ENCODE measurements around the gene KMT2B.
"Not testable (repeated sequence)": the region's sequence is repeated elsewhere in the genome, so short reads cannot be mapped to it uniquely, and the experiment has no call there.

The KMT2B gene

DNA sequence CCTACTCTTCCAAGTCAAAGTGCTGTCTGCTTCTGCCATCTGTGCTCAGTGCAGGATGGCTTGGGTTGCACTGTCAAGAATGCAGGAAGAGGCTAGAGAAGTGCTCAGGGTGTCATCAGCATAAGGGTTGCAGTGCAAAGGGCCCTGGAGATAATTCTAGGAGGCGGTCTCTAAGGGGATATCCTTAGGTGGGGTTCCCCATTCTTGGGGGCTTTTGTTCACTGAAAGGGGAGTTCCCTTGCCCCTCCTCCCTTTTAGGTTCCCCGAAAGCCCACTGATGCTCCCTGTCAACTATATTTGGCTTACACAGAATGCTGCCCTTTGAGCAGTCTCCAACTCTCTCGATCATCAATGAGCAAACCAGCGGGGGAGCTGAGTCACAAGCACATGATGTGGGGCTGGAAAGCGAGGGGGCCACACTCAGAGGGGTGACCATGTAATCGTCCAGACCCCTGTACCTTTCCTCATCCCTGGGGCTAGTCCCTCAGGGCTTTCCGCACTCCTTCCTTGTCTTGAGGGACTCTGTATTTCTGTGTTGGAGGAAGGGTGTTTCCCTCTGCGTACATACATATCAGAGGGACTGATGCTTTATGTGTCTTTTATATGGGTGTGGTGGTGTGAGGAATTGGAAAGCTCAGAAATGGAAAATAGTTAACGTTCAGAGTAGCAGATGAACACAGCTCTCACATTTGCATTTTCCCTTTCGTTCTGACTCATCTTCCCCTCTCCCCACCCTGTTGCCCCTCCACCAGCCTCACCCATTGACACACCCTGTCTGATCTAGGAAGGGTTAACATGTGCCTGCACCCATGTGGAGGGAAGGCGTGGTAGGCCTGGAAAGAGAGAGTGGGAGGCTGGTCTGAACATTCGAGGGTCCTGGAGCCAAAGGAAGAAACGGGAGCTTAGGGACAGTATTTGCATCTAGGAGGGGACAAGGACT, 6.7 kb upstream of the KMT2B start:
- no peak for FAIRE-seq

DNA sequence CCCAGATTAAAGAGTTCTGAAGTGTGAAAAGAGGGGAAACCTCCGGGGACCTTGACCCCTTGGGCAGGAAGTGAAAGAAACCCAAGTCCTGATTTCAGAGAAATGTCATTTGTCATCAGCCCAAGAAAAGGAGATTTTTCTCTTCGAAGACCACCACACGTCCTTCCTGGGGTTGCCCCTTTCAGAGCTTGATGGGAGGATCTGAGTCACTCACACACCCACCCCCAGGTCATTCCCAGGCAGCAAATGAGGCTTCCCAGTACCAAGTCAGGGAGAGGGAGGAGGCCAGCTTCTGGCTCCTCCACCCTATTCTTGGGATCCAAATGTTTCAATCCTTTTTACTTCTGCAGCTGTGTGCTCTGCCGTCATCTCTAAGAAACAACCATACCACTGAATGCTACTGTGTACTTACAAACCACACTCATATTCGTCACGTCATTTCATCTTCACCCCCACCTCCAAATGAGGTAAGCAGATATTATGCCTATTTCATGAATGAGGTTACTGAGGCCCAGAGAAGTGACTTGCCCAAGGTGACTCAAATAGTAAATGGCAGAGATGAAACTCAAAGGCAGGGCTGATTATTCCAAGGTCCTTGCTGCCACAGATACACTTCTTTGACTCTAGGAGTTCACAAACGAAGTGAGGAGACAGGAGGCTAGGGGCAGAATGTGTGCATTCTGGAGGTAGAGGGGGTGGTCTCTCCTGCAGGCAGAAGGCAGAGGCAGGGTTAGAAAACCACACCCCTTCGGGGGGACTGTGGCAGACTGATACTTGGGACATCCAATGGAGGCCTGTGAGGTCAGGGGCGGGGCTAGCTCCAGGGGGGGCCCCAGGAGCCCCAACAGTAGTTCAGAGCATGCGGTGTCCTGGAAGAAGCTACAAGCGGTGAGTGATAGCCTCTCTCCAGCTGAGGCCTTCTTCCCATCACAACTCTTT, 5.0 kb upstream of the KMT2B start:
- no peak for FAIRE-seq

DNA sequence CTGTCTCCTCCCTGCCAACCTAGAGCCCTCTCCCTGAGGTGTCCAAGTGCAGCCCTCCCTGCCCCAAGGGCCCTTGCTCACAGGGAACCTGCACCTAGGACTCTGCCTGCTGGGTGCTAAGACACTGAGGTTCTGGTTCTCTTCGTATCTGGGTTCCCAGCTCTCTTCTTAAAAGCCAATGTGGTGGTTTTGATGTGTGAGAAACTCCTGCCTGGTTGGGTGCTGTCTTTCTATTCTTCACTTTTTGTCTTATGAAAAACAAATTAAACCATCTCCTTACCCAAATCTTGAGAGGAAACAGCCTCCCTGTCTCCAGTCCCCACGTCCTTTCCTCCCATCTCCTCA, 4.3 kb upstream of the KMT2B start:
- no peak for FAIRE-seq

DNA sequence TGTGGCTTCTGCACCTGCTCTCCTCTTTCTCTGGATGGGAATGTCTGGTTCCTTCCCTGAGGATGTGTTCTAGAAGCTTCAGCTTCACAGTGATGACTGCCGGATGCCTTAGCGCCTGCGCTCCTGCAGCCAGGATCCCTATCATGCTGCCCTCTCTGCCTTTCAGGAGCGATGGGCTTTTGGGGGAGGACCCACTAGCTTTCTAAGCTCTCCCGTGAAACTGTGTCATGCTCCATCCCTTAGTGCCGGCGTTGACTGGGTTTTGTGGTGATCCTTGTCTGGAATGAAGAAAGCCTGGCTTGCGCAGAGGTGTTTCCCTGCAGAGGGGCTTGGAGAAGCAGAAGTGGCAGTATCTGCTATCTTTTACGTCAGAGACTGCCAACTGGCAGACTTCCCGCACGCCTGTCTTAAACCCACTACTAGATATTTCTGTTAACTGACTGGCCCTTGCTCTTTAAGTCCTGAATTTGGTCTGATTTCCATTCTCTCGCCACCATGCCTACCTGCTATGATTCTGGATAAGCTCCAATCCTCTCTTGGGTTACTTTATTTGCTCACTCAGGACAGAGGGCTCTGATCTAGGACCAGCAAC, 3.8 kb upstream of the KMT2B start:
- no peak for FAIRE-seq

DNA sequence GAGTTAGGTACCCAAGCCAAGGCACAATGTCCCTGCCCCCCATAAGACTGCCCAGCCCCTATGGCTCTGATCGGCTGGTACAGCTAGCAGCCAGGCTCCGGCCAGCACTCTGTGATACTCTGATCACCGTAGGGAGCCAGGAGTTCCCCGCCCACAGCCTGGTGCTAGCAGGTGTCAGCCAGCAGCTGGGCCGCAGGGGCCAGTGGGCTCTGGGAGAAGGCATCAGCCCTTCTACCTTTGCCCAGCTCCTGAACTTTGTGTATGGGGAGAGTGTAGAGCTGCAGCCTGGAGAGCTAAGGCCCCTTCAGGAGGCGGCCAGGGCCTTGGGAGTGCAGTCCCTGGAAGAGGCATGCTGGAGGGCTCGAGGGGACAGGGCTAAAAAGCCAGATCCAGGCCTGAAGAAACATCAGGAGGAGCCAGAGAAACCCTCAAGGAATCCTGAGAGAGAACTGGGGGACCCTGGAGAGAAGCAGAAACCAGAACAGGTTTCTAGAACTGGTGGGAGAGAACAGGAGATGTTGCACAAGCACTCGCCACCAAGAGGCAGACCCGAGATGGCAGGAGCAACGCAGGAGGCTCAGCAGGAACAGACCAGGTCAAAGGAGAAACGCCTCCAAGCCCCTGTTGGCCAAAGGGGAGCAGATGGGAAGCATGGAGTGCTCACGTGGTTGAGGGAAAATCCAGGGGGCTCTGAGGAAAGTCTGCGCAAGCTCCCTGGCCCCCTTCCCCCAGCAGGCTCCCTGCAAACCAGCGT, 3.0 kb upstream of the KMT2B start:
- no peak for FAIRE-seq

DNA sequence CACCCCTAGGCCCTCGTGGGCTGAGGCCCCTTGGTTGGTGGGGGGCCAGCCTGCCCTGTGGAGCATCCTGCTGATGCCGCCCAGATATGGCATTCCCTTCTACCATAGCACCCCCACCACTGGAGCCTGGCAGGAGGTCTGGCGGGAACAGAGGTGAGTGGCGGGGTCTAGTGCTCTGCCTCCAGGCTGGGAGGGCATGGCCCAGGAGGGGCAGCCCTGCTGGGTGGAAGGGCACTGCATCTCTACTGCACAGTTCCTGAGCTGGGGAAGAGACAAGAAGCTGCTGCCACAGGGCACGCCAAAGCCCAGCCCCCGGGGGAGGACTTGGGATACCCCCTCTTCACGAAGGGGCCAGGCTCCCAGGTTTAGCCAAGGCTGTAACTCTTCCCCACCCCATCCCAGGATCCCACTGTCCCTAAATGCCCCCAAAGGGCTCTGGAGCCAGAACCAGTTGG, 2.4 kb upstream of the KMT2B start:
- no peak for FAIRE-seq

DNA sequence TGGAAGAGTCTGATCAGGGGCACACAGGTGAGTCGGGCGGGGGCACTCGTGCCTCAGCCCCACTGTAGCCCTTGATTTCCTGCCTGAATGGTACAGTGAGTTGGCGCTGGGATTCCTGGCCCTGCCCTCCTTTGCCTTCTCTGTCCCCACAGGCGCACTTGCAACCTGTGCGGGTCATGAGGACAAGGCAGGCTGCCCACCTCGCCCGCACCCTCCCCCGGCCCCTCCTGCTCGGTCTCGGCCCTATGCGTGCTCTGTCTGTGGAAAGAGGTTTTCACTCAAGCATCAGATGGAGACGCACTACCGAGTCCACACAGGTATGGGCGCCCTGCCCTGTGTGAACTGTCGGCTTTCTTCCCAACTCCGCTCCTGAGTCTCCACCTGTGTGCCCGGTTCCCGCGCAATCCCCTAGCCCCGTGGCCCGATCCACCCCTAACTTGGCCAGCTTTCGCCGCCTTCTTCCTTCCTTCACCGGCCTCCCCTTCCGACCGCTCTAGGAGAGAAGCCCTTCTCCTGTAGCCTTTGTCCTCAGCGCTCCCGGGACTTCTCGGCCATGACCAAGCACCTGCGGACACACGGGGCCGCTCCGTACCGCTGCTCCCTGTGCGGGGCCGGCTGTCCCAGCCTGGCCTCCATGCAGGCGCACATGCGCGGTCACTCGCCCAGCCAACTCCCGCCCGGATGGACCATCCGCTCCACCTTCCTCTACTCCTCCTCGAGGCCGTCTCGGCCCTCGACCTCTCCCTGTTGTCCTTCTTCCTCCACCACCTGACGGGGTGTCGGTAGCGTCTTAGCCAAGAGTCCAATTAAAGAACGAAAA, 1.6 kb upstream of the KMT2B start:
- no peak for FAIRE-seq

DNA sequence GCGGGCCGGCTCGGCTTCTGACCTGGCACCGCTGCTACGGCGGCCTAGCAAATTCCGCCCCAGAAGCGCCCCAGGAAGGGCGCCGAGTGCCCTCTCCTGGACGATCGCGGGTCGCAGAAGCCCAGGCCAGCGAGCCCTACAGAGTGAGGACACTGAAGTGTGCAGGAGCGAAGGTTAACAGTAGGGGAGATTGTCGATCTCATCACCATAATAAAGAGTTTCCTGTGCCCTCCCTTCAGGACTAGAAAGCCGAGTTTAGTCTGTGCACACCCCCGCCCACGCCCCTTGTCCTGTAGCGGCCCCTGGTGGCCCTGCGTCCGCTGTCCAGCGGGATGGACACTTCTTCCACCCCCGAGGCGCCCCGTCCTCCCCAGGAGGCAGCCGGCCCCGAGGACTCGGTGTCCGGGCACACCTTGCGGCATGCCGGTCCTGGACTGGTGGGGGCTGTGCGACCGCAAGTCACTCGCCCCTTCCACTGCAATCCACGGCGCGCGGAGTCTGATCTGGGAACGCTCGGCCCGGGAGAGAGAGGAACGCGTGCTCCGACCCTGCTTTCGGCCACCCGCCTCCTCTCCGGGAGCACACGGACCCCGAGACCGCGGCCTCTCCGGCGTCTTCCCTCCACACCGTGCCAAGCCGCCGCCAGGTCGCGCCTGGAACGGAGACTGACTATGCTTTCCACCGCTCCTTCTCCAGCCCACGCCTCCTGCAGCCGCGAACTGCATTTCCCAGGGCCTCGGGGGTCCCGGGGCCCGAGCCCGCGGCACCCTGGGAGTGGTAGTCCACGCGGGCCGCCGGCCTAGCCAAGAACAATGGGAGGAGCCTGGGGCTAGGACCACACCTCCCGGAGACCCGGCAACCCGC, 770 bp upstream of the KMT2B start:
- FAIRE-seq = no peak

DNA sequence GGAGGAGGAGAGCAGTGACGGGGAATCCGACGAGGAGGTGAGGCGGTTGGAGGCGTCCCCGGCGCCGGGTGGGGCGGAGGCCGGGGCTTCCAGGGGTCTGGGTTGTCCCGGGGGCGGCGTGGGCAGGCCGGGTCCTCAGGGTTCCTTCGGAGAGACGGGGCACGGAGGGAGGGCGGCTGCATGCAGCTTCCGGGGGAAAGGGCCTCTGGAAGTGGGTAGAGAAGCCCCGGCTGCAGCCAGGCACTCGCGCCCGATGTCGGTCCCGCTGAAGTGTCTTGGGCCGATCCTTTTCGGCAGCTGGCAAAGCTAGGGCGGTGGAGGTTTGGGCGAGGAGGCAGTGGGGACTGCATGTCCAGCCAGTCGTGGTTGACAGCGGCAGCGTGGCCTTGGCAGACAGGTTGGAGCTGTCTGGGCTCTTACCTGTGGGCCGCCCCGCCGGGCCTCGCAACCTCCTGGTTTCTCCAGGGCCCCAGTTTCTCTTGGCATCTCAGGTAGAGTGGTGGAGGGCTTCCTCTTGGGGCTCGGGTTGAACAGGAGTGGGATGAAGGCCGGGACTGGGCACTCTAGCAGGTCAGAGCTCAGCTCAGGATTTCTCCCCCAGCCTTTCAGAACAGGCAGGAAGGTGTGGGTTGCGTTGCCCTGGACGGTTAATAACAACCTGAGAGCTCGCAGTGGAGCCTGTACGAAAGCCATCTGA, 690 bp downstream of the KMT2B start:
- no peak for FAIRE-seq

DNA sequence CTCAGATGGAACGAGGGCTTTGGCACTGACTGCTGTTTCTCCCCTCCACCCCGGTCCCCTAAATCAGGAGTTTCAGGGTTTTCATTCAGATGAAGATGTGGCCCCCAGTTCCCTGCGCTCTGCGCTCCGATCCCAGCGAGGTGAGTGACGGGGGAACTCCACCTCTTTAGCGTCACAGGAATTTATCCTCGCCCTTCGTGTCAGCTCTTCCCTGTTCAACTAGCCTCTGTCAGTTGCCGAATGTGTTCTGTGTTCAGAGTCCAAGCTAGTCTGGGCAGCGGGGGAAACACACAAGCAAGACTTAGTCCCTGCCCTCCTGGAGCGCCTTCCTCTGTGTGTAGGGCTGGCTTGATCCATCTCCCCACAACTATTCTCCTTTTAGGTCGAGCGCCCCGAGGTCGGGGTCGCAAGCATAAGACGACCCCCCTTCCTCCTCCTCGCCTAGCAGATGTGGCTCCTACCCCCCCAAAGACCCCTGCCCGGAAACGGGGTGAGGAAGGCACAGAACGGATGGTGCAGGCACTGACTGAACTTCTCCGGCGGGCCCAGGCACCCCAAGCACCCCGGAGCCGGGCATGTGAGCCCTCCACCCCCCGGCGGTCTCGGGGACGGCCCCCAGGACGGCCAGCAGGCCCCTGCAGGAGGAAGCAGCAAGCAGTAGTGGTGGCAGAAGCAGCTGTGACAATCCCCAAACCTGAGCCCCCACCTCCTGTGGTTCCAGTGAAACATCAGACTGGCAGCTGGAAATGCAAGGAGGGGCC, 1.8 kb downstream of the KMT2B start:
- no peak for FAIRE-seq

DNA sequence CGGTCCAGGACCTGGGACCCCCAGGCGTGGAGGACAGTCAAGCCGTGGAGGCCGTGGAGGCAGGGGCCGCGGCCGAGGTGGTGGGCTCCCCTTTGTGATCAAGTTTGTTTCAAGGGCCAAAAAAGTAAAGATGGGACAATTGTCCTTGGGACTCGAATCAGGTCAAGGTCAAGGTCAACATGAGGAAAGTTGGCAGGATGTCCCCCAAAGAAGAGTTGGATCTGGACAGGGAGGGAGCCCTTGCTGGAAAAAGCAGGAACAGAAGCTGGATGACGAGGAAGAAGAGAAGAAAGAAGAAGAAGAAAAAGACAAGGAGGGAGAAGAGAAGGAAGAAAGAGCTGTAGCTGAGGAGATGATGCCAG, 2.3 kb downstream of the KMT2B start:
- FAIRE-seq = no peak

DNA sequence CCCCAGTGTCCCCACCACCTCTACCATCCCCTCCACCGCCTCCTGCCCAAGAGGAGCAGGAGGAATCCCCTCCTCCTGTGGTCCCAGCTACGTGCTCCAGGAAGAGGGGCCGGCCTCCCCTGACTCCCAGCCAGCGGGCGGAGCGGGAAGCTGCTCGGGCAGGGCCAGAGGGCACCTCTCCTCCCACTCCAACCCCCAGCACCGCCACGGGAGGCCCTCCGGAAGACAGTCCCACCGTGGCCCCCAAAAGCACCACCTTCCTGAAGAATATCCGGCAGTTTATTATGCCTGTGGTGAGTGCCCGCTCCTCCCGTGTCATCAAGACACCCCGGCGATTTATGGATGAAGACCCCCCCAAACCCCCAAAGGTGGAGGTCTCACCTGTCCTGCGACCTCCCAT, 2.8 kb downstream of the KMT2B start:
- FAIRE-seq = no peak

DNA sequence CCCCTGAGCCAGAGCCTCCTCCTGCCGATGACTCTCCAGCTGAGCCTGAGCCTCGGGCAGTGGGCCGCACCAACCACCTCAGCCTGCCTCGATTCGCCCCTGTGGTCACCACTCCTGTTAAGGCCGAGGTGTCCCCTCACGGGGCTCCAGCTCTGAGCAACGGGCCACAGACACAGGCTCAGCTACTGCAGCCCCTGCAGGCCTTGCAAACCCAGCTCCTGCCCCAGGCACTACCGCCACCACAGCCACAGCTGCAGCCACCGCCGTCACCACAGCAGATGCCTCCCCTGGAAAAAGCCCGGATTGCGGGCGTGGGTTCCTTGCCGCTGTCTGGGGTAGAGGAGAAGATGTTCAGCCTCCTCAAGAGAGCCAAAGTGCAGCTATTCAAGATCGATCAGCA, 3.6 kb downstream of the KMT2B start:
- no peak for FAIRE-seq

DNA sequence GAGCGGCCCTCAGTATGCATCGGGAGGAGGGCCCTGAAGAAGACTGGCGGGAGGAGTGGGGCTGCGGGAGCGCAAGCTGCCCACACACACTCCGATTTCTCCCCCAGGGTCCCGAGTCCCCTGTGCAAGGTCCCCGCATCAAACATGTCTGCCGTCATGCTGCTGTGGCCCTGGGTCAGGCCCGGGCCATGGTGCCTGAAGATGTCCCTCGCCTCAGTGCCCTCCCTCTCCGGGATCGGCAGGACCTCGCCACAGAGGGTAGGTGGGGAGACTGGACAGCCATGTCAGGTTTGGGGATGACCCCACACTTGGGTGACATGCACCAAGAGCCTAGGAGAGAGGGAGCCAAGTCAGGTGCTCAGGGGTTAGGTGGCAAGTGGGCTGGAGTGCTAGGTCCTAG, 4.7 kb downstream of the KMT2B start:
- no peak for FAIRE-seq

DNA sequence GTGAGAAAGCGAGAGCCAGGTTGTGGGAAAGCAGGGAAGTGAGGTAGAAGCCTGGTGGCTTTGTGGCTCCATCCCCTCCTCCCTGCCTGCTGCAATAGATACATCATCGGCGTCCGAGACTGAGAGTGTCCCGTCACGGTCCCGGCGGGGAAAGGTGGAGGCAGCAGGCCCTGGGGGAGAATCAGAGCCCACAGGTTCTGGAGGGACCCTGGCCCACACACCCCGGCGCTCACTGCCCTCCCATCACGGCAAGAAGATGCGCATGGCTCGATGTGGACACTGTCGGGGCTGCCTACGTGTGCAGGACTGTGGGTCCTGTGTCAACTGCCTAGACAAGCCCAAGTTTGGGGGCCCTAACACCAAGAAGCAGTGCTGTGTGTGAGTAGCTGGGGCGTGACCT, 5.1 kb downstream of the KMT2B start:
- no peak for FAIRE-seq

DNA sequence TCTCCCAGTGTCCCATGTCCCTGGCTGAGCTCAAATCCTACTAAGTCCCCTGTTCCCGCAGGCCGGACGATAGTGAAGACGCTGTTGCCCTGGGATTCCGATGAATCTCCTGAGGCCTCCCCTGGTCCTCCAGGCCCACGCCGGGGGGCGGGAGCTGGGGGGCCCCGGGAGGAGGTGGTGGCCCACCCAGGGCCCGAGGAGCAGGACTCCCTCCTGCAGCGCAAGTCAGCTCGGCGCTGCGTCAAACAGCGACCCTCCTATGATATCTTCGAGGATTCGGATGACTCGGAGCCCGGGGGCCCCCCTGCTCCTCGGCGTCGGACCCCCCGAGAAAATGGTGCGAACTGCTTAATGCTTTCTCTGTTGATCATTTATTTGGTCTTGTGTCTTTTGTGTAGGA, 5.9 kb downstream of the KMT2B start:
- FAIRE-seq = no peak

DNA sequence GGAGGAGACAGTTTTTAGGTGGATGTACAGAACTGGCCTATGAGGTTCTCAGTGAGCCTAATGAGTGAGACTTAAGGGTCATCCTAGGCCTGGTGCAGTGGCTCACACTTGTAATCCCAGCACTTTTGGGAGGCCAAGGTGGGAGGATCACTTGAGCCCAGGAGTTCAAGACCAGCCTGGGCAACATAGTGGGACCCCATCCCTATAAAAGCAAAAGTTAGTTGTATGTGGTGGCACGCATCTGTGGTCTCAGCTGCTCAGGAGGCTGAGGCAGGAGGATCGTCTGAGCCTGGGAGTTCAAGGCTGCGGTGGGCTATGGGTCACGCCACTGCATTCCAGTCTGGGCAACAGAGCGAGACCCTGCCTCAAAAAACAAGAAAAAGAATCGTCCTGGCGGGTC, 6.3 kb downstream of the KMT2B start:
- FAIRE-seq = not testable (repeated sequence)

DNA sequence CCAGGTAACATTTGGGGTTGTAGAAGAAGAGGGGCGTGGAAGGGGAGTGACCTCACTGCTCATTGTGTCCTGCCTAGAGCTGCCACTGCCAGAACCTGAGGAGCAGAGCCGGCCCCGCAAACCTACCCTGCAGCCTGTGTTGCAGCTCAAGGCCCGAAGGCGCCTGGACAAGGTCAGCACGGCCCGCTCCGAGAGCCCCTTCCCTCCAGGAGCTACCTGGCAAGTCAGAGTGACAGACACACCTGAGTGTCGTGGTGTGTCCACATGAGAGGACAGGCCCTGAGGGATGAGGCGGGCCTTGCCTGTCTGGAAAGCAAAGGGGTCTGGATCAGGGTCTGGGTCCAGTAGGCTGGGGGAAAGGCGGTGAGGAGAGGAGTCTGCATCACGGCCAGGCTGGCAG, 6.8 kb downstream of the KMT2B start:
- no peak for FAIRE-seq

DNA sequence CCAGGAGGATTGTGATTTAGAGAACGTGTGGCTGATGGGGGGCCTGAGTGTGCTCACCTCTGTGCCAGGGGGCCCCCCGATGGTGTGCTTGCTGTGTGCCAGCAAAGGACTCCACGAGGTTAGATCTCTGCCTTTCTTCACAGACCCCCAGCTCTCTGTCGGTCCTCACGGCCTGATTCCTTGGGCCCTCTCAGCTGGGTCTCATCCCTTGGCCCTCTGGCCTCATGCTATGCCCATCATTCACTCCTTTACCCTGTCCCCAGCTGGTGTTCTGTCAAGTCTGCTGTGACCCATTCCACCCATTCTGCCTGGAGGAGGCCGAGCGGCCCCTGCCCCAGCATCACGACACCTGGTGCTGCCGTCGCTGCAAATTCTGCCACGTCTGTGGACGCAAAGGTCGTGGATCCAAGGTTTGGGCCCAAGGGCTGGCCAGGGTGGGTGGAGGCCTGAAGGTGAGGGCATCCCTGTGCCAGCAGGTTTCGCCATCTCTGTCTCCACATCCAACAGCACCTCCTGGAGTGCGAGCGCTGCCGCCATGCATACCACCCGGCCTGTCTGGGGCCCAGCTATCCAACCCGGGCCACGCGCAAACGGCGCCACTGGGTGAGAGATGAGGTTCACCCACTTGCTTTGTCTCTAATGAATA, 7.5 kb downstream of the KMT2B start:
- FAIRE-seq = no peak

All from islet of Langerhans (tissue), 1 donor.